HG03565 (cell line): ENCODE data around the gene SMIM44.
A peak's percentile ranks its signal among the peaks of the same experiment; 100 is the strongest.

Experiments
- ATAC-seq: cut with Tn5 transposase; IDR thresholded peaks from one replicate; pipeline ENCODE4 v1.9.1; 2021; ENCODE audit warnings: mild to moderate bottlenecking, moderate library complexity; ENCODE audit not compliant: unreplicated experiment

SMIM44 gene

GRCh38 chr19:3501780-3502179, 18.5 kb upstream of the SMIM44 start:
- ATAC-seq: no peak

DNA sequence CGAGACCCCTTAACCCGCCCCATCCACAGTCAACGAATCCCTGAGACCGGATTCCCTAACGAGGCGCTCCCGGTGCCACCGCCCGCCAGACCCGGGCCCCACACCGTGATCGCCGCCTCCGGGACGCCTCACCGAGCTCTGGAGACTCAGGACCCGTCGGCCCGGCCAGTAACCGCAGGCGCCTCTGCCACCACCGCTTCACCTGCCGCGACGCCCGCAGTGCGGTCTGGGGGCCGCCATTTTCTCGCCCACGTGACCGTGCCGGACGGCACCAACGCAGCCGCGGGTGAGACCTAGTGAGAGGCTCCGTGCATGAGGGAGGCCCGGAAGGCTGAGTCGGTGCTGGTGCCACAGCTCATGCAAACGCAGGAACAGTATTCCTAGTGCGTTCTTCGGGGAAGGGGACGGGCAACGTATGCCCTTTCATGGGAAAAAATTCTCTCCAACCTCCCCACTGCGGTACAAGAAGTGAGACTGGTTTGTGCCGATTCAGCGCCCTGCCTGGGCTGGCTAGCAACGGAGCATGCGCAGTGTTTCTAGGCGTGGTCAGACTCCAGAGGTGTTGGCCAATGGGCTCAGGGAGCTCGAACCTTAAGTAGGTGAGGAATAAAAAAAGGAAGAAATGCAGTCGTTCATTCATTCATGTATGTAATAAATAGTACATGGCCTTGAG, 17.3 kb upstream of the SMIM44 start, which contains the start of gene DOHH:
Gene DOHH, minus strand, starts transcription at position 246 of the 673 bp plus-strand sequence. CDS start 3,860 bp downstream, outside the sequence.
- ATAC-seq: peak; percentile 82

- no peak for ATAC-seq
These were observed 16.6 kb upstream of the SMIM44 start for GRCh38 chr19:3499738-3500428.

- ATAC-seq: no peak
These were observed 14.7 kb upstream of the SMIM44 start for GRCh38 chr19:3497757-3498520.

DNA sequence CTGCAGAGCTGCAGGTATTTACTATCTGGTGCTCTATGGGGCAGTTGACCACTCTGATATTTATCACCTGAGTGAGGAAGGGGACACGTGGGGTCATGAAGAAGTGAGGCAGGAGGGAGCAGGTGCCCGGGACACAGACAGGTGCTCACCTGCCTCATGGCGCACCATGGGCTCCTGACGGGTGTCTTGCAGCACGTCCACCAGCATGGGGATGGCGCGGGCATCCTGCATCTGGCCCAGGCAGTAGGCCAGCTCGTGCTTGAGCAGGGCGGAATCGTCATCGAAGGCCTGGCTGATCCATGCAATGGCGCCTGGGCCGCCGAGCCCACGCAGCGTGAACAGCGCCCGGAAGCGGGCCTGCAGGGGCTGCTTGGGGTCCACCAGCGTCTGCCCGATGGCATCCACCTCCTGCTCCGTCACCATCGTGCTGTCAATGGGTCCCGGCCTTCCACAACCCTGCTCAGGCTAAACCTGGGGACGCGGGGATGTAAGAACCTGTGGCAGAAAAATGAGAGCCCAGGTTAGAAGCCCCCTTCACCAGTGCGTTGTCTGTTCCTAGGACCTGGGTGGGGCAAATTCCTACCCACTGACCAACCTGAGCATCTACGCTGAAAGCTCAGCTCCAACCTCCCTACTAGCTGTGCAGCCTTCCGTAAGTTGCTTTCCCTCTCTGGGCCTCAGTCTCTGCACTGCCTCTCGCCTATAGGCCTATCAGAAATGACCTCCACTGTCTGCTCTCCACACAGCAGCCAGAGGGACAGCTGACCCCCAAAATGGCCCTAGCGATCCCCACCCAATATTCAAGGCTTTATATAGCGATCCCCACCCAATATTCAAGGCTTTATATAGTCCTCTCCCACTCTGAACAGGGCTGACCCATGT, 13.4 kb upstream of the SMIM44 start:
- no peak for ATAC-seq

- no peak for ATAC-seq
These were observed 11.3 kb upstream of the SMIM44 start for GRCh38 chr19:3494559-3494958.

GRCh38 chr19:3494051-3494450, 10.8 kb upstream of the SMIM44 start:
- no peak for ATAC-seq

DNA sequence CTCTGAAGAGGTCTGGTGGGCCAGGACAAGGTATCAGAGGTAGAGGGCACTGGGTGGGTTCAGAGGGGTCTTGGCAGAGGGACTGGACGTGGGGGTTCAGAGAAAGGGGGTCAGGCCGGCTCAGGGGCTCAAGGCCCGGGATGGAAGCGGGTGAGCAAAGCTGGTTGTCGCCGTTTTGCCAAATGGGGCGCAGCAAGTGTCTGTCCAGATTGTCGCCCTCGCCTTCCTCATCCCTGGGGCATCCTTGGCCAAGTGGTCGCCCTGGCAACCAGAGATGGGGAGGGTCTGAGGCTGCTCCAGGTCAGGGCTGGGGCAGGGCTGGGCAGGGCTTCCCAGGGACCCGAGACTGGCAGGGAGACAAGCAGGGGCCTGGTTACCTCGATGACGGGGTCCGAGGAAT, 10.4 kb upstream of the SMIM44 start:
- ATAC-seq: no peak

GRCh38 chr19:3492919-3493318, 9.7 kb upstream of the SMIM44 start:
- ATAC-seq: no peak

GRCh38 chr19:3492131-3492839, 9.0 kb upstream of the SMIM44 start:
- no peak for ATAC-seq

GRCh38 chr19:3491396-3492119, 8.3 kb upstream of the SMIM44 start:
- ATAC-seq: no peak

GRCh38 chr19:3482507-3483225, 575 bp downstream of the SMIM44 start:
- ATAC-seq: no peak

GRCh38 chr19:3481241-3482090, 1.8 kb downstream of the SMIM44 start:
- ATAC-seq: no peak

DNA sequence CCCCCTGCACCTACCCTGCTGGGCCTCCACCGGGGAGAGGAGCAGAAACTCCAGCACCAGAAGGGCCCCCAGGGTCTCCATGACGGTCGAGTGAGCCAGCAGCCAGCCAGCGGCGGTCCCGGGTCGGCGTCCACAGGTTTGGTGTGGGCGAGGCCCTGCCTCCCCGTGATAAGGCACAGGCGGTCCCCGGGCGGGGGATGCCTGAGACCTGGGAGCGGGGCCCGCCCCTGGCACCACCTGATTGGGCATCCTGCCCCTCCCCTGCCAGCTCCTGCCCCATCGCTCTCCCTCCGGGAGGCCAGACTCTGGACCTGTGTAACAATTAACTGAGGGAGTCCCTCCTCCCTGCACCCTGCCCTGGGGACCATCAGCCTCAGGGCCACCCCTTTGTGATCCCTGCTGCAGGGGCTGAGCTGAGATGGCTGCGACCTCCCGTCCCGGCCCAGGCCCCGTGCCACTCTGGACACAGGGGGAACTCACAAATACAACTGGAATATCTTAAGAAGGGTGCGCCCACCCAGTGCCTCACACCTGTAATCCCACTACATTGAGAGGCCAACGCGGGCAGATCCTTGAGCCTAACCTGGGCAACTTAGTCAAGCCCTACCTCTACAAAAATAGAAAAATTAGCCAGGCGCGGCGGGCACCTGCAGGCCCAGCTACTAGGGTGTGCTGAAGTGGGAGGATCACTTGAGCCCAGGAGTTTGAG, 2.7 kb downstream of the SMIM44 start, which contains the start of gene SMIM24:
Gene SMIM24, minus strand, starts transcription at position 143 of the 709 bp plus-strand sequence. Its CDS starts 62 bp downstream, at position 81.
- ATAC-seq: no peak

DNA sequence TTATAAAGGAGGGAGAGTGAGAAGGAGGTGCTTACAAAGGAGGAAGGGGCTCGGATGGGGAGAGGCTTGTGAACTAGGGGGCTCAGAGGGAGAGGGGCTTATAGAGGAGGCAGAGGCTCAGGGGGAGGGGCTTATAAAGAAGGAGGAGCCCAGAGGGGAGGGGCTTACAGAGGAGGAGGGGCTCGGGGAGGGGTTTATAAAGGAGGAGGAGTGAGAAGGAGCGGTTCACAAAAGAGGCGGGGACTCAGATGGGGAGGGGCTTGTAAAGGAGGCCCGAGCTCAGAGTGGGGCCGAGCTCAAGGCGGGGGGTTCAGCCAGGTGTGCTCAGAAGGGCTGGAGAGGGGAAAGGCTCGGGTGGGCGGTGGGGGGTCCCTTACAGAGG, 3.4 kb downstream of the SMIM44 start:
- ATAC-seq: no peak

DNA sequence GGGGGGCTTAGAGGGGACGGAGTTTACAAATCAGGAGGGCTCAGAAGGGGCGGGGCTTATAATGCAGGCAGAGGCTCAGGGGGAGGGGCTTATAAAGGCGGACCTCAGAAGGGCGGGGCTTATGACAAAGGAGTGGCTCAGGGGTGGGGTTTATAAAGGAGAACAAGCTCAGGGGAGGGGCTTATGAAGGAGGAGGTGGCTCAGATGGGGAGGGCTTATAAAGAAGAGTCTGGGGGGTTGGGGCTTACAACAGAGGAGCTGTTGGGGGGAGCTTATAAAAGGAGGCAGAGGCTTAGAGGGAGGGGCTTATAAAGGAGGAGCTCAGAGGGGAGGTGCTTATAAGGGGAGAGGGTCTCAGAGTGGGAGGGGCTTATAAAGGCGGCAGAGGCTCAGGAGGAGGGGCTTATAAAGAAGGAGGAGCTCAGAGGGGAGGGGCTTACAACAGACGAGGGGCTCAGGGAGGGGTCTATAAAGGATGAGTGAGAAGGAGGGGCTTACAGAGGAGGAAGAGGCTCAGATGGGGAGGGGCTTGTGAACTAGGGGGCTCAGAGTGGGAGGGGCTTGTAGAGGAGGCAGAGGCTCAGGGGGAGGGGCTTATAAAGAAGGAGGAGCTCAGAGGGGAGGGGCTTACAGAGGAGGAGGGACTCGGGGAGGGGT, 3.9 kb downstream of the SMIM44 start:
- ATAC-seq: no peak
